ENCODE measurements around the gene F5. TPM values are rescaled to one million over a fixed set of nuclear protein-coding genes. Genes with fewer than 3 reads are reported as not detected.

The F5 gene
- total and polyA plus RNA-seq, 9 of the 15 experiments (the other 6 are each of a cell fraction or from before 2014, with no cell fraction given) = 0.03 to 0.13 TPM; not detected in 7

- TF ChIP-seq, protein P1, sequence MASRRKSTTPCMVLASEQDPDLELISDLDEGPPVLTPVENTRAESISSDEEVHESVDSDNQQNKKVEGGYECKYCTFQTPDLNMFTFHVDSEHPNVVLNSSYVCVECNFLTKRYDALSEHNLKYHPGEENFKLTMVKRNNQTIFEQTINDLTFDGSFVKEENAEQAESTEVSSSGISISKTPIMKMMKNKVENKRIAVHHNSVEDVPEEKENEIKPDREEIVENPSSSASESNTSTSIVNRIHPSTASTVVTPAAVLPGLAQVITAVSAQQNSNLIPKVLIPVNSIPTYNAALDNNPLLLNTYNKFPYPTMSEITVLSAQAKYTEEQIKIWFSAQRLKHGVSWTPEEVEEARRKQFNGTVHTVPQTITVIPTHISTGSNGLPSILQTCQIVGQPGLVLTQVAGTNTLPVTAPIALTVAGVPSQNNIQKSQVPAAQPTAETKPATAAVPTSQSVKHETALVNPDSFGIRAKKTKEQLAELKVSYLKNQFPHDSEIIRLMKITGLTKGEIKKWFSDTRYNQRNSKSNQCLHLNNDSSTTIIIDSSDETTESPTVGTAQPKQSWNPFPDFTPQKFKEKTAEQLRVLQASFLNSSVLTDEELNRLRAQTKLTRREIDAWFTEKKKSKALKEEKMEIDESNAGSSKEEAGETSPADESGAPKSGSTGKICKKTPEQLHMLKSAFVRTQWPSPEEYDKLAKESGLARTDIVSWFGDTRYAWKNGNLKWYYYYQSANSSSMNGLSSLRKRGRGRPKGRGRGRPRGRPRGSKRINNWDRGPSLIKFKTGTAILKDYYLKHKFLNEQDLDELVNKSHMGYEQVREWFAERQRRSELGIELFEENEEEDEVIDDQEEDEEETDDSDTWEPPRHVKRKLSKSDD (conservative IDR thresholded peaks at IDR 0.05; ENCODE audit: low read length) = no peak
- TF ChIP-seq CBFA2T3 (IDR thresholded peaks at IDR 0.05) (peak; percentile 60), RCOR1 (IDR thresholded peaks at IDR 0.05; ENCODE audit: borderline replicate concordance in 1 of 2, low read depth in 2 of 2, low read length in 2 of 2) (peak; percentile 52 to 77; a peak in 3 of 4 replicates), RBBP5 (IDR thresholded peaks at IDR 0.05; ENCODE audit: borderline replicate concordance, insufficient read depth, low read length, poor library complexity, severe bottlenecking) (no peak), NKRF (IDR thresholded peaks at IDR 0.05; ENCODE audit: borderline replicate concordance) (no peak), EHMT2 (IDR thresholded peaks at IDR 0.05) (no peak), NFE2 (IDR thresholded peaks at IDR 0.05; ENCODE audit: low read depth) (no peak), ZNF175 (CRISPR knock-in tag; IDR thresholded peaks at IDR 0.05; ENCODE audit: low read depth) (no peak), MED1 (CRISPR knock-in tag; IDR thresholded peaks at IDR 0.05; ENCODE audit: borderline replicate concordance) (no peak), TSHZ1 (CRISPR knock-in tag; IDR thresholded peaks at IDR 0.05) (no peak), TEAD4 (IDR thresholded peaks at IDR 0.05; ENCODE audit: low read length) (peak; percentile 50; the same call in 1 of the 2 replicates), TEAD4 (CRISPR knock-in tag; IDR thresholded peaks at IDR 0.05; ENCODE audit: borderline replicate concordance) (no peak), KDM1A (IDR thresholded peaks at IDR 0.05) (peak; percentile 86 to 87), TAF1 (IDR thresholded peaks at IDR 0.05; ENCODE audit: control insufficient read depth, extremely low read depth, insufficient read depth, low read length, severe bottlenecking) (no peak), YBX1 (IDR thresholded peaks at IDR 0.05) (no peak), ZEB2 (IDR thresholded peaks at IDR 0.05) (no peak)
- TF ChIP-seq, protein P2, sequence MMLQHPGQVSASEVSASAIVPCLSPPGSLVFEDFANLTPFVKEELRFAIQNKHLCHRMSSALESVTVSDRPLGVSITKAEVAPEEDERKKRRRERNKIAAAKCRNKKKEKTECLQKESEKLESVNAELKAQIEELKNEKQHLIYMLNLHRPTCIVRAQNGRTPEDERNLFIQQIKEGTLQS (IDR thresholded peaks at IDR 0.05) = 0 out of 2 replicates have a peak, but pooled peaks have one; percentile 48
- TF ChIP-seq, protein P2 (CRISPR knock-in tag; conservative IDR thresholded peaks at IDR 0.05) = no peak
- TF ChIP-seq, protein P3, sequence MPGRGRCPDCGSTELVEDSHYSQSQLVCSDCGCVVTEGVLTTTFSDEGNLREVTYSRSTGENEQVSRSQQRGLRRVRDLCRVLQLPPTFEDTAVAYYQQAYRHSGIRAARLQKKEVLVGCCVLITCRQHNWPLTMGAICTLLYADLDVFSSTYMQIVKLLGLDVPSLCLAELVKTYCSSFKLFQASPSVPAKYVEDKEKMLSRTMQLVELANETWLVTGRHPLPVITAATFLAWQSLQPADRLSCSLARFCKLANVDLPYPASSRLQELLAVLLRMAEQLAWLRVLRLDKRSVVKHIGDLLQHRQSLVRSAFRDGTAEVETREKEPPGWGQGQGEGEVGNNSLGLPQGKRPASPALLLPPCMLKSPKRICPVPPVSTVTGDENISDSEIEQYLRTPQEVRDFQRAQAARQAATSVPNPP (IDR thresholded peaks at IDR 0.05; ENCODE audit: borderline replicate concordance, insufficient read depth, insufficient read length) = no peak
Observed at GRCh38 chr1:169488157-169488556, 98.1 kb downstream of the F5 start (continued).
